Adrenal gland (tissue), 12 donors: ENCODE data around the gene CCR9. TPM values are rescaled to one million over a fixed set of nuclear protein-coding genes. Genes with fewer than 3 reads are reported as not detected.

Experiments used
- DNase-seq, 7 donors: peaks; one replicate each; pipeline ENCODE4 v3.0.0-alpha.2; 2019 to 2020
- H3K27ac ChIP-seq, 5 donors: fragments of 200-600 bp; sonication (generic) in 4 of 5; 1 replicate in 3 of 5; 2 replicates in 2 of 5; pipeline versions ENCODE4 v1.5.1 to v1.8.0; 2016 to 2020; ENCODE audit warnings: mild to moderate bottlenecking in 1 of 5
- H3K27me3 ChIP-seq: fragments of 200-600 bp; 2 replicates; pipeline ENCODE4 v1.8.0; 2021
- H3K36me3 ChIP-seq, 2 donors: fragments of 200-600 bp; replicated peaks in 1 of 2; 1 replicate in 1 of 2; 2 replicates in 1 of 2; pipeline versions ENCODE4 v1.5.1 to v1.8.0; 2018 to 2022
- H3K4me1 ChIP-seq, 2 donors: fragments of 200-600 bp; replicated peaks in 1 of 2; 1 replicate in 1 of 2; 2 replicates in 1 of 2; pipeline versions ENCODE4 v1.5.1 to v1.8.0; 2018 to 2021
- H3K4me3 ChIP-seq, 4 donors: fragments of 200-600 bp; sonication (generic) in 3 of 4; one replicate each; pipeline ENCODE4 v1.5.1; 2016 to 2018
- H3K9me3 ChIP-seq, 3 donors: fragments of 200-600 bp; sonication (generic) in 1 of 3; replicated peaks in 1 of 3; 1 replicate in 2 of 3; 2 replicates in 1 of 3; pipeline versions ENCODE4 v1.5.1 to v1.8.0; 2016 to 2021
- POLR2A ChIP-seq, 2 donors: fragments of 450-650 bp; IDR thresholded peaks; one replicate each; pipeline ENCODE4 v1.6.1; 2017; ENCODE audit warnings: antibody characterized with exemption in 2 of 2, mild to moderate bottlenecking in 2 of 2, moderate library complexity in 1 of 2
- WGBS, 4 donors: extraction: QIAGEN DNeasy Blood & Tissue Kit in 2 of 4; methylation state at CpG; one replicate each; pipeline versions ENCODE4 v1.1.5 to v1.1.7; 2013 to 2017; 5-methylcytosine and 5-hydroxymethylcytosine counted together
- intact Hi-C, 2 donors: fragments of 100-400 bp; cut with DNase I; formaldehyde crosslinking; loops; one replicate each; pipeline versions ENCODE4 v1.14.1 to v1.15.0; 2022 to 2023
- polyA plus RNA-seq, 3 donors: library from polyadenylated mRNA; stranded (reverse); fragments of 200-250 nt in 2 of 3; fragments of 350-450 nt in 1 of 3; fragmentation: Illumina TruSeq in 1 of 3; extraction: RNeasy Lipid Tissue Mini Kit (QIAGEN cat#74804) in 1 of 3; gene quantifications; one replicate each; pipeline ENCODE4 v1.2.3, GENCODE V29; 2013 to 2014
- total RNA-seq, 9 donors: library from RNA; depleted of rRNA in 4 of 9; stranded (reverse); fragments of >200 nt in 4 of 9; fragments of 120-200 nt in 1 of 9; fragmentation: NEBNext Ultra II Directional in 1 of 9; extraction: Animal tissue kit (Norgen Biotek cat#: 25700) in 1 of 9; gene quantifications; one replicate each; pipeline versions ENCODE4 v1.1.0 to v1.2.4, GENCODE V29; 2013 to 2023
- TF ChIP-seq, protein P1 (sequence below), 6 experiments: fragments of 450-650 bp in 4 of 6; fragments of 200-600 bp in 2 of 6; sonication (generic) in 1 of 6; IDR thresholded peaks; 1 replicate in 5 of 6; 2 replicates in 1 of 6; pipeline versions ENCODE4 v1.5.1 to v1.8.0; 2016 to 2021; ENCODE audit warnings: antibody characterized with exemption in 6 of 6, mild to moderate bottlenecking in 2 of 6, moderate library complexity in 1 of 6
- donor health status: healthy with polysubstance abuse.
- donor health status: Bipolar disorder and iron deficiency.
- donor health status: DM: yes; HTN: yes; CAD: no.
- donor health status: DM: no; HTN: no; CAD: no.
- donor health status: DM: no; HTN: no; CAD: no.
- donor health status: DM: yes; HTN: yes; CAD: no.

CCR9 gene
- total and polyA plus RNA-seq, 12 donors, result 0.57 TPM; not detected in 11

DNA sequence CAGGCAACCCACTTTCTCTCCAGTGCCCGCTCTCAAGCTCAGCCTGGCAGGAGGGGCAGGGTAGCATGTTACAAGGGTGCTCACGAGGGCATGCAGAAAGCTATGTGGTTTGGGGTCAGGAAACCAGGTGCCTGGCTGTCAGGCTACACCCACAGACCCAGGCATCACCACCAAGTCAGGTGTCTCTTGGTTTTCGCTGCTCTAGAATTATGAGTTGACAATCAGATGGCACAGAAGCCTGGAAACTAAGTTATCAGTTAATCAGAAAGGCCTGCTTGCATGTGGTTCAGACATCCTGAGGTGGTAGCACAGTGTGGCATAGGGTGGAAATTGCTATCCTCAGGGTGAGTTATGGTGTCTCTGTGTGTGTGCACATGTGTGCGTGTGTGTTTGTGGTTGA lies 16.2 kb upstream of the CCR9 start:
- no peak overlapping the region for H3K4me3 ChIP-seq
- no peaks in the 10 kb centered on the region for H3K27me3 ChIP-seq
- H3K9me3 ChIP-seq, result no peaks in the 10 kb centered on the region
- TF ChIP-seq POLR2A (IDR thresholded peaks at IDR 0.05), result no peak
- TF ChIP-seq, protein P1, sequence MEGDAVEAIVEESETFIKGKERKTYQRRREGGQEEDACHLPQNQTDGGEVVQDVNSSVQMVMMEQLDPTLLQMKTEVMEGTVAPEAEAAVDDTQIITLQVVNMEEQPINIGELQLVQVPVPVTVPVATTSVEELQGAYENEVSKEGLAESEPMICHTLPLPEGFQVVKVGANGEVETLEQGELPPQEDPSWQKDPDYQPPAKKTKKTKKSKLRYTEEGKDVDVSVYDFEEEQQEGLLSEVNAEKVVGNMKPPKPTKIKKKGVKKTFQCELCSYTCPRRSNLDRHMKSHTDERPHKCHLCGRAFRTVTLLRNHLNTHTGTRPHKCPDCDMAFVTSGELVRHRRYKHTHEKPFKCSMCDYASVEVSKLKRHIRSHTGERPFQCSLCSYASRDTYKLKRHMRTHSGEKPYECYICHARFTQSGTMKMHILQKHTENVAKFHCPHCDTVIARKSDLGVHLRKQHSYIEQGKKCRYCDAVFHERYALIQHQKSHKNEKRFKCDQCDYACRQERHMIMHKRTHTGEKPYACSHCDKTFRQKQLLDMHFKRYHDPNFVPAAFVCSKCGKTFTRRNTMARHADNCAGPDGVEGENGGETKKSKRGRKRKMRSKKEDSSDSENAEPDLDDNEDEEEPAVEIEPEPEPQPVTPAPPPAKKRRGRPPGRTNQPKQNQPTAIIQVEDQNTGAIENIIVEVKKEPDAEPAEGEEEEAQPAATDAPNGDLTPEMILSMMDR (IDR thresholded peaks at IDR 0.05), result no peak
- WGBS, 4 donors, result 68 to 74% (median 69%) methylated on average over 4 of the region's 4 CpGs
- intact Hi-C loops, result no loop called here
- H3K27ac ChIP-seq, result no peak overlapping the region
- H3K4me1 ChIP-seq, result no peaks in the 10 kb centered on the region
- no peaks in the 10 kb centered on the region for H3K36me3 ChIP-seq
- no peak for DNase-seq

DNA sequence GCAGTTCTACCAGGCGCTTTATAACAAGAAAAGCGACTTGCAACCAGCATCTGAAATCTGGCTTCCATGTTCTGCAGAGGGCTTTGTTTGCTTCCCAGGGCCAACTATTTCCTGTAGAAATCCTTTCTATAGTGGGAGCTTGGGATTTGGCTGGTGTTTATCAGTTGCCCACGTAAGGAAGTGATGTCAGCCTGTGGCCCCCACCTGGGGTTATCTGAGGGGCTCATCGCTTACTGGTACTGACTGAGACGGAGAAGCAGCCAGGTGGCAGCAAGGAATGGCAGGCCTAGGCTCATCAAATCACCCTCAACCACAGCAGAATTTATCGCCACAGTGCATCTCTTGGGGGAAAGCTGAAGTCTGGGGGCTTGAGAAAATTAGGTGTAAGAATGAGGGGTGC lies 14.6 kb upstream of the CCR9 start:
- Histone ChIP-seq H3K27me3 (no peaks in the 10 kb centered on the region), H3K4me3 (no peak overlapping the region), H3K36me3 (no peaks in the 10 kb centered on the region), H3K9me3 (no peaks in the 10 kb centered on the region), H3K4me1 (no peaks in the 10 kb centered on the region), H3K27ac (no peak overlapping the region)
- WGBS, 4 donors, result 78 to 85% (median 80%) methylated on average over 6 of the region's 6 CpGs
- TF ChIP-seq, protein P1 (IDR thresholded peaks at IDR 0.05), result no peak
- intact Hi-C loops, result no loop called here
- no peak for DNase-seq

DNA sequence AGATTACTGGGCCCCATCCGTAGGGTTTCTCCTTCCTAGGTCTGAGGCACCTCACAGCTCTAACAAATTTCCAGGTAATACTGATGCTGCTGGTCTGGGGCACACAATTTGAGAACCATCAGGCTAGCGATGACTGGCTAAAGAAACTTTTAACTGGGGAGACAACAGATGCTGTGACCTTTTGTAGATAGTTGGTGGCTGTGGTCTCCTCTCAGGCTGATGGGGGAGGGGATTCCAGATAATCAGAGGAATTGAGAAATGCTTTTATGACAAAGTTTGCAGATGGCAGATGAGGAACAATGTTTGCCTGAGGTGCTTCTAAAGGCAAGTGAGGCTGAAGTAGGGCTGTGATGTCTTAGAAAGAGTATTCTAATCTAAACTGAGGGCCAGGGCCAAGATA lies 13.8 kb upstream of the CCR9 start:
- 64 to 75% (median 71%) methylated on average over 2 of the region's 2 CpGs for WGBS, 4 donors
- Histone ChIP-seq H3K4me1 (no peaks in the 10 kb centered on the region), H3K36me3 (no peaks in the 10 kb centered on the region), H3K9me3 (no peaks in the 10 kb centered on the region), H3K27me3 (no peaks in the 10 kb centered on the region), H3K27ac (no peak overlapping the region), H3K4me3 (no peak overlapping the region)
- intact Hi-C loops, result no loop called here
- DNase-seq, result no peak
- TF ChIP-seq, protein P1 (IDR thresholded peaks at IDR 0.05), result no peak
- no peak for TF ChIP-seq POLR2A (IDR thresholded peaks at IDR 0.05)

DNA sequence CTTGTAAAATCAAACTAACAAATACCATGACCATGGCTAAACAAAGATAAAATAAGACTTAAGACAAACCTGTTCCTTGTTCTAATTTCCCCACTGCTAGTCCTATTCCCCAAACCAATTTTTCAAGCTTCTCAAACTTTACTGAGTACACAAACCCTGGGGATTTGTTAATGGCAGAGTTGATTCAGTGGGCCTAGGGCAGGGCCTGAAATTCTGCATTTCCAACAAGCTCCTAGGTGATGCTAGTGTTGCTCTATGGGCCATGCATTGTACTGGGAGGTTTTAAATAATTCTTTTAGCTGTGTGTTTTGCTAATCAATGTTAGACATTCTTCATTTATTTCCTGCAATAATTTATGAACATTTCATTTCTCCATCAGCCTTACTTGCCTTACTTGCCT lies 13.3 kb upstream of the CCR9 start:
- Histone ChIP-seq H3K27me3 (no peaks in the 10 kb centered on the region), H3K4me1 (no peaks in the 10 kb centered on the region), H3K9me3 (no peaks in the 10 kb centered on the region), H3K27ac (no peak overlapping the region), H3K36me3 (no peaks in the 10 kb centered on the region), H3K4me3 (no peak overlapping the region)
- no peak for DNase-seq
- intact Hi-C loops, result no loop called here
- TF ChIP-seq, protein P1 (IDR thresholded peaks at IDR 0.05), result no peak
- no peak for TF ChIP-seq POLR2A (IDR thresholded peaks at IDR 0.05)
